Naive B cell (primary cell): ENCODE results near the gene CXCR4. TPM values are rescaled to one million over a fixed set of nuclear protein-coding genes. Genes with fewer than 3 reads are reported as not detected.

Experiments
- ATAC-seq, 2 donors: fragments of 150-1000 bp; cut with Tn5 transposase; 2 replicates each; pipeline ENCODE4 v1.10.0; 2021; ENCODE audit warnings: low read depth in 2 of 2, mild to moderate bottlenecking in 2 of 2, moderate library complexity in 2 of 2
- DNase-seq: peaks from one replicate; pipeline ENCODE4 v3.0.0; 2022
- H3K27ac Mint-ChIP-seq, 6 donors: one replicate each; pipeline ENCODE4 v1.8.0; 2020 to 2022; ENCODE audit warnings: mild to moderate bottlenecking in 6 of 6, mixed read lengths in 6 of 6, moderate library complexity in 5 of 6, inconsistent platforms in 2 of 6
- H3K27me3 Mint-ChIP-seq, 3 donors: one replicate each; pipeline ENCODE4 v1.8.0; 2021 to 2022; ENCODE audit warnings: mixed read lengths in 3 of 3, mild to moderate bottlenecking in 1 of 3
- H3K36me3 Mint-ChIP-seq, 2 donors: one replicate each; pipeline ENCODE4 v1.8.0; 2020 to 2022; ENCODE audit warnings: mixed read lengths in 2 of 2, inconsistent platforms in 1 of 2, mild to moderate bottlenecking in 1 of 2
- H3K4me1 Mint-ChIP-seq, 3 donors: one replicate each; pipeline ENCODE4 v1.8.0; 2020 to 2022; ENCODE audit warnings: mixed read lengths in 3 of 3, inconsistent platforms in 1 of 3, mild to moderate bottlenecking in 1 of 3, moderate library complexity in 1 of 3
- H3K4me3 Mint-ChIP-seq, 8 donors: one replicate each; pipeline ENCODE4 v1.8.0; 2020 to 2022; ENCODE audit warnings: mild to moderate bottlenecking in 8 of 8, mixed read lengths in 8 of 8, moderate library complexity in 8 of 8, inconsistent platforms in 2 of 8
- H3K9me3 Mint-ChIP-seq, 7 donors: one replicate each; pipeline ENCODE4 v1.8.0; 2020 to 2022; ENCODE audit warnings: mixed read lengths in 7 of 7, mild to moderate bottlenecking in 5 of 7, inconsistent platforms in 2 of 7, moderate library complexity in 1 of 7
- polyA plus RNA-seq, 6 donors: library from polyadenylated mRNA; unstranded; fragments of 300-500 nt; fragmentation: Illumina TruSeq; gene quantifications; one replicate each; pipeline ENCODE4 v1.2.3, GENCODE V29; 2021; ENCODE audit warnings: low read depth in 6 of 6

CXCR4 gene
- 1,000 to 10,000 TPM; 1,969 to 4,468 (median 2,782) TPM for polyA plus RNA-seq

- Mint-ChIP-seq H3K9me3 (peaks cover 0 to 7% (median 2%) of the 10 kb centered on the region in 7 donors), H3K4me3 (peak within 1 kb of the TSS; percentile 91 to 100 (median 98)), H3K27ac (peak within 1 kb of the TSS; percentile 99 to 100 (median 100)), H3K36me3 (peaks cover 24 to 29% of the 10 kb centered on the region in 2 donors), H3K4me1 (peaks cover 65 to 80% (median 67%) of the 10 kb centered on the region in 3 donors), H3K27me3 (peaks cover 0 to 4% (median 0%) of the 10 kb centered on the region in 3 donors)
- peak; percentile 90 for DNase-seq
- peak; percentile 36 to 42 for ATAC-seq
These were observed at the start of gene CXCR4 for GRCh38 chr2:136117909-136118818. Gene CXCR4, minus strand, starts transcription at chr2:136118149. Its CDS starts 89 bp downstream, at chr2:136118060.

- DNase-seq (no peak), ATAC-seq (no peak)
- Mint-ChIP-seq H3K36me3 (no peaks in the 10 kb centered on the region), H3K27me3 (no peaks in the 10 kb centered on the region), H3K27ac (peak overlapping the region in 3 of 6 donors; percentile 14 to 81 (median 31)), H3K4me1 (peaks cover 43 to 55% (median 52%) of the 10 kb centered on the region in 3 donors), H3K9me3 (peaks cover 0 to 3% (median 0%) of the 10 kb centered on the region in 7 donors), H3K4me3 (peak overlapping the region in 1 of 8 donors; percentile 66)
These were observed 46.4 kb upstream of the CXCR4 start for GRCh38 chr2:136164280-136164776.

- Mint-ChIP-seq H3K36me3 (no peaks in the 10 kb centered on the region), H3K4me1 (peaks cover 30 to 43% (median 38%) of the 10 kb centered on the region in 3 donors), H3K27me3 (no peaks in the 10 kb centered on the region), H3K27ac (peak overlapping the region in 2 of 6 donors; percentile 71 to 76), H3K9me3 (peaks cover 0 to 3% (median 0%) of the 10 kb centered on the region in 7 donors), H3K4me3 (no peak overlapping the region)
- ATAC-seq = no peak
- no peak for DNase-seq
These were observed 44.5 kb upstream of the CXCR4 start for GRCh38 chr2:136162438-136162837.

GRCh38 chr2:136156411-136156810, 38.5 kb upstream of the CXCR4 start:
- H3K27me3 Mint-ChIP-seq = no peaks in the 10 kb centered on the region
- ATAC-seq (peak; percentile 37 to 52), DNase-seq (no peak)
- H3K27ac Mint-ChIP-seq = no peak overlapping the region
- no peaks in the 10 kb centered on the region for H3K36me3 Mint-ChIP-seq
- no peaks in the 10 kb centered on the region for H3K9me3 Mint-ChIP-seq
- no peak overlapping the region for H3K4me3 Mint-ChIP-seq
- peaks cover 28 to 41% (median 34%) of the 10 kb centered on the region in 3 donors for H3K4me1 Mint-ChIP-seq

GRCh38 chr2:136154384-136154783, 36.4 kb upstream of the CXCR4 start:
- Mint-ChIP-seq H3K4me1 (peaks cover 30 to 44% (median 33%) of the 10 kb centered on the region in 3 donors), H3K36me3 (no peaks in the 10 kb centered on the region), H3K9me3 (peaks cover 0 to 2% (median 0%) of the 10 kb centered on the region in 7 donors), H3K4me3 (peak overlapping the region in 1 of 8 donors; percentile 21), H3K27me3 (no peaks in the 10 kb centered on the region), H3K27ac (peak overlapping the region in 4 of 6 donors; percentile 11 to 49 (median 36))
- no peak for ATAC-seq
- DNase-seq = no peak

- Mint-ChIP-seq H3K9me3 (peaks cover 0 to 4% (median 0%) of the 10 kb centered on the region in 7 donors), H3K36me3 (no peaks in the 10 kb centered on the region), H3K27me3 (no peaks in the 10 kb centered on the region), H3K4me1 (peaks cover 32 to 45% (median 34%) of the 10 kb centered on the region in 3 donors), H3K27ac (peak overlapping the region in 5 of 6 donors; percentile 13 to 88 (median 76)), H3K4me3 (peak overlapping the region in 3 of 8 donors; percentile 38 to 68 (median 59))
- ATAC-seq = peak; percentile 46 to 51
- DNase-seq = no peak
These were observed 33.3 kb upstream of the CXCR4 start for GRCh38 chr2:136151021-136151971.

GRCh38 chr2:136149011-136149410, 31.1 kb upstream of the CXCR4 start:
- H3K4me3 Mint-ChIP-seq = no peak overlapping the region
- H3K9me3 Mint-ChIP-seq = peaks cover 0 to 4% (median 0%) of the 10 kb centered on the region in 7 donors
- DNase-seq (no peak), ATAC-seq (no peak)
- H3K27me3 Mint-ChIP-seq = no peaks in the 10 kb centered on the region
- H3K27ac Mint-ChIP-seq = peak overlapping the region in 3 of 6 donors; percentile 10 to 57 (median 49)
- no peaks in the 10 kb centered on the region for H3K36me3 Mint-ChIP-seq
- peaks cover 38 to 55% (median 50%) of the 10 kb centered on the region in 3 donors for H3K4me1 Mint-ChIP-seq

- no peak for ATAC-seq
- Mint-ChIP-seq H3K4me3 (no peak overlapping the region), H3K27me3 (no peaks in the 10 kb centered on the region), H3K27ac (no peak overlapping the region), H3K4me1 (peaks cover 42 to 49% (median 47%) of the 10 kb centered on the region in 3 donors), H3K9me3 (peaks cover 0 to 4% (median 0%) of the 10 kb centered on the region in 7 donors), H3K36me3 (no peaks in the 10 kb centered on the region)
- no peak for DNase-seq
These were observed 28.6 kb upstream of the CXCR4 start for GRCh38 chr2:136146564-136146963.

- DNase-seq (no peak), ATAC-seq (no peak)
- Mint-ChIP-seq H3K27me3 (no peaks in the 10 kb centered on the region), H3K27ac (peak overlapping the region in 2 of 6 donors; percentile 29 to 100), H3K4me3 (no peak overlapping the region), H3K9me3 (peaks cover 0 to 3% (median 0%) of the 10 kb centered on the region in 7 donors), H3K4me1 (peaks cover 45 to 59% (median 57%) of the 10 kb centered on the region in 3 donors), H3K36me3 (no peaks in the 10 kb centered on the region)
These were observed 25.9 kb upstream of the CXCR4 start for GRCh38 chr2:136143603-136144451.

- no peak for DNase-seq
- peak overlapping the region; percentile 96 to 100 (median 99) for H3K27ac Mint-ChIP-seq
- H3K36me3 Mint-ChIP-seq = no peaks in the 10 kb centered on the region
- H3K4me1 Mint-ChIP-seq = peaks cover 62 to 76% (median 75%) of the 10 kb centered on the region in 3 donors
- H3K9me3 Mint-ChIP-seq = no peaks in the 10 kb centered on the region
- no peaks in the 10 kb centered on the region for H3K27me3 Mint-ChIP-seq
- ATAC-seq = no peak
- peak overlapping the region in 7 of 8 donors; percentile 1 to 81 (median 57) for H3K4me3 Mint-ChIP-seq
These were observed 23.7 kb upstream of the CXCR4 start for GRCh38 chr2:136141510-136142149.

- no peaks in the 10 kb centered on the region for H3K27me3 Mint-ChIP-seq
- peaks cover 79 to 89% (median 84%) of the 10 kb centered on the region in 3 donors for H3K4me1 Mint-ChIP-seq
- peak overlapping the region; percentile 96 to 100 (median 100) for H3K27ac Mint-ChIP-seq
- ATAC-seq (peak; percentile 20 to 22), DNase-seq (peak; percentile 65)
- no peaks in the 10 kb centered on the region for H3K9me3 Mint-ChIP-seq
- H3K4me3 Mint-ChIP-seq = peak overlapping the region; percentile 66 to 83 (median 74)
- no peaks in the 10 kb centered on the region for H3K36me3 Mint-ChIP-seq
These were observed 21.7 kb upstream of the CXCR4 start for GRCh38 chr2:136139631-136140030.
